ENCODE results near the gene NES. TPM values are rescaled to one million over a fixed set of nuclear protein-coding genes. Genes with fewer than 3 reads are reported as not detected.

Gene NES
- total and polyA plus RNA-seq, 7 donors: 12.3 to 581 (median 40.5) TPM

DNA sequence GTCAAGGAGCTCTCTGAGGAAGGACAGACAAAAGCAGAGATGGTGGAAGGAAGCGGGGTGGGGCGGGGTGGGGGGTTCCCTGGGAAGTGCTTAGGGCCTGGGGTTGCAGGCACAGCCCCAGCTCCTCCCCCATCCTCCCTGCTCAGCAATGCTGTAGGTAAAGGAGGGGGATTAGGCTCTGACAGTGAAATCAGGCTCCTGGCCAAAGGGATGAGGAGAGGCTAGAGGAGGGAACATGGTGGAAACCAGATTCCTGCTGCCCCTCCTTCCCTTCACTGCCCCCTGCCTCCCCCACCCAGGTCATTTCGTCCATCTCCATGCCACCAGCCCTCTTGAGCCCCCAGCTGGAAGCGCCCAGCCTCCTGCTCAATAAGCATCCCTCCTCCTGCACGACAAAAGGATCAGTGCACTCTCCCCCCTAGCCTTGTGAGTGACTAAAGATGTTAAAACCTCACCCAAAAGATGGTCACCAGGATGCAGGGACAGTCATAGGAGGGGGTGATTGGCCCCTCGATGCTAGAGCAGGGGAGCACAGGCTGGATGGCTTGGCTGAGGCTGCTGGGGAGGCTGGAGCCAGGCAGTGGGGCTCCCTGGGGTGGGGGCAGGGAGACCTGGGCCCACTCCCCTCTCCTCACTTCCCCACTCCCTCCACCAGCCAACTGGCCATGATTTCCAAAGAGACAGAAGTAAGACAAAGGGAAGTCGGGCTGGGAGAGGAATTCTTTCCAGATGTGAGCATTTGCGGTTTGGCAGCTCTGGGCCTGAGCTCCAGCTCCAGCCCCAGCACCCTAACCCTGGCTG, 30.4 kb upstream of the NES start:
- Histone ChIP-seq H3K9me3 (no peaks in the 10 kb centered on the region), H3K4me3 (no peak overlapping the region), H3K36me3 (ENCODE audit: insufficient read depth in 1 of 2, low read depth in 1 of 2) (no peaks in the 10 kb centered on the region), H3K27ac (no peak overlapping the region), H3K4me1 (peaks cover 22% of the 10 kb centered on the region), H3K27me3 (ENCODE audit: insufficient read depth in 3 of 3, low read length in 2 of 3) (peaks cover 0 to 39% (median 16%) of the 10 kb centered on the region in 3 donors)
- intact Hi-C loops (cut with DNase I): no loop called here
- ATAC-seq (no peak), DNase-seq (peak in 1 of 2 donors; percentile 28)
- WGBS, 3 donors: 53 to 59% (median 54%) methylated on average over 8 of the region's 8 CpGs
- no peak for TF ChIP-seq CTCF (IDR thresholded peaks at IDR 0.05)

DNA sequence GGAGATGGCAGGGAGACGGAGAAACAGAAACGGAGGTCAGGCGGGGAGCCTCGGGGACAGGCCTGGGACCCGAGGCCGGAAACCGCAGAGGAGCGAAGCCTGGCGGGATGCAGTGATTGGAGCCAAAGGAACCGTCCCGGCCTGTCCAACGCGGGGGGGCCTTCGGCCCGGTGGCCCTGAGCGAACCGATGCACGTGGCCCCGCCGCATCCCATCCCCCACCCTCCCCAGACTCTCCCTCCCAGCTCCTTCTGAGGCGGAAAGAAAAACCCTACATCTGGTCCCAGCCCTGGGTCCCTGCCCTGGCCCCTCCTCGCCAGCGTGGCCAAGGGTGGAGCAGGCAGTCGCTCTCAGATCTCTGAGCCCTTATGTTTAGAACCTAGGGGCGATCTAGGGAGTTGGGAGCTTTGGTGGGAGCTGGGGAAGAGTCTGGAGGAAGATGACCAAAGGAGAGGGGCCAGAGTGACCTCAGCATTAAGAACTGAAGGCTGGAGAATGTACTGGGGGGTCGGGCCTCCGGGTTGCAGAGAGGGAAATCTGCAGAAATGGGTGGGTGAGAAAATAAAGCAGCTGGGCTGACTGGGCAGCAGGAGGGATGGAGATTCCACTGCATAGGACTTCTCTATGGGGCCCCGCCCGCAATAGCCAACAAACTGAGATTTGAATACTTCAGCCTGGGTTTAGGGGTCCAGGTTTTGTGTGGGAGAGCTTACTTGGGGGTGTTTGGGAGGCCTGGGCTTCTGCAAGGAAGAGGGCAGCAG, 29.6 kb upstream of the NES start:
- no peak for TF ChIP-seq CTCF (IDR thresholded peaks at IDR 0.05)
- intact Hi-C loops (cut with DNase I): no loop called here
- ATAC-seq (peak; percentile 19 to 53 (median 25)), DNase-seq (peak; percentile 69 to 78)
- 4 to 8% (median 5%) methylated on average over 23 to 29 of the region's 29 CpGs for WGBS, 3 donors
- H3K36me3 ChIP-seq (ENCODE audit: insufficient read depth in 1 of 2, low read depth in 1 of 2): no peaks in the 10 kb centered on the region
- H3K27ac ChIP-seq: no peak overlapping the region
- H3K9me3 ChIP-seq: no peaks in the 10 kb centered on the region
- H3K4me1 ChIP-seq: peaks cover 22% of the 10 kb centered on the region
- peaks cover 0 to 43% (median 16%) of the 10 kb centered on the region in 3 donors for H3K27me3 ChIP-seq (ENCODE audit: insufficient read depth in 3 of 3, low read length in 2 of 3)
- peak overlapping the region; percentile 62 for H3K4me3 ChIP-seq

DNA sequence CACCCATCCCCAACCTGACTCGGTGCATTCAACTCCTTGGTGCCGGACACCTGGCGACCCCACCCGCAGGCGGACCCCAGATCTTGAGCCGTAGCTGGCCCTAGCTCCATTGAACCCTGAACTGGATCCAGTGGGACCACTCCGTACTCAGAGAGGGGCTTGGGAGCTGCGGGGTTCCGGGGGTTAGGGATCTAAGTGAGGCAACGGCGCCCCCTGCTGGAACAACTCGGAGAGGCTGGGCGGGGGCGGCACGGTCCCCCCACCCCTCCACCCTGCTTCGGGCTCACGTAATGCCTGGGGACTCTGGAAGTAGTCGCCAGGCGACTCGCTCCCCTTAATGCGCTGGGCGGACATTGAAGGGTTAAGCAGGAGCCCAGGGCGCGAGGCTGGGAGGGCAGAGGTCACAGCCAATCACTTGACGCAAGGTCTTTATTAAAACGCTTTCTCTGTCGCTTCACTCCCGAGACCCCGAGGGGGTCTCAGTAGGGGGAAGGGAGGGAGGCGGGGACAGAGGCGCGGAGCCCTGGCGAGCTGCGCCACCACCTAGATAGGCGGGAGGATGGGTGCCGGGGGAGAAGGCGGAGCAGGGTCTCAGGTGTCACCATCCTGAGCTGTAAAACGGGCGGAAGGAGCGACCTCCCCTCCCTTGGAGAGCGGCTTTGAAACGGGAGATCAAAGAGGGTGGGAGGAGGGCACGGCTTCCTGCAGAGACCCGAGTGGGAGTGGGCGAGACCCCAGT, 28.9 kb upstream of the NES start:
- intact Hi-C loops (cut with DNase I): no loop called here
- peak; percentile 50 to 75 (median 60) for ATAC-seq
- DNase-seq: peak; percentile 68 to 76
- Histone ChIP-seq H3K4me3 (peak overlapping the region; percentile 62), H3K4me1 (peaks cover 22% of the 10 kb centered on the region), H3K36me3 (ENCODE audit: insufficient read depth in 1 of 2, low read depth in 1 of 2) (no peaks in the 10 kb centered on the region), H3K27me3 (ENCODE audit: insufficient read depth in 3 of 3, low read length in 2 of 3) (peaks cover 0 to 51% (median 16%) of the 10 kb centered on the region in 3 donors), H3K9me3 (no peaks in the 10 kb centered on the region), H3K27ac (no peak overlapping the region)
- peak; percentile 71 for TF ChIP-seq CTCF (IDR thresholded peaks at IDR 0.05)
- 1% methylated on average over 43 to 45 of the region's 45 CpGs for WGBS, 3 donors

DNA sequence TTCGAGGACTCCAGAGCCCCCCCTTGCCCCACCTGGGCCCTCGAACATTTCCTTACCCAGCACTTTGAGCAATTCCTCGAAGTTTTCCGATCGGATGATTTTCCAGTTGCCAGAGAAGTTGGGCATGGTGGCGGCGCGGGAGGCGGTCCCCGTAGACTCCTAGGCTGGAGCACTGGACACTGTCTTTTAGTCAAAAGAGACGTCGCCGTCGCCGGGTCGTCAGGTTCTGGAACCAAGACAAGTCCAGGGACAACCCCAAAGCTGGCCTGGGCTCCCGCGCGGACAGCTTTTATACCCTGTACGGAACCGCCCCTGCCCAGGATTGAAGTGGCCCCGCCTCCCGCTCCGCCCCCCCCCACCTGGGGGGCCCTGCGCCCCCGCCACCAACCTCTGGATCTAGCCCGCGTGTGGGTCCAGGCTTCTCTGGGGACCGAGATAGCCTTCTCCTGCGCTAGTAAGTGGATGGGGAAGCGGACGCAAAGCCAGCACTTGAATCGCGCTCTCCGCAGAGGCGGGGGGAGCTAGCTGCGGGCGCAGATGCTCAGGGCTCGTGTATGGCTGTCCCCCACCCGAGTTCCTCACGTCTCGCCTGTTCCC, 28.2 kb upstream of the NES start, which contains the start of gene CRABP2:
Gene CRABP2, minus strand, starts transcription at position 263 of the 597 bp plus-strand sequence. Its CDS starts 137 bp downstream, at position 126.
- no peak for TF ChIP-seq CTCF (IDR thresholded peaks at IDR 0.05)
- DNase-seq: peak; percentile 30 to 57
- Histone ChIP-seq H3K36me3 (ENCODE audit: insufficient read depth in 1 of 2, low read depth in 1 of 2) (no peaks in the 10 kb centered on the region), H3K9me3 (no peaks in the 10 kb centered on the region), H3K27me3 (ENCODE audit: insufficient read depth in 3 of 3, low read length in 2 of 3) (peaks cover 0 to 58% (median 21%) of the 10 kb centered on the region in 3 donors), H3K4me1 (peaks cover 22% of the 10 kb centered on the region), H3K4me3 (peak within 1 kb of the TSS; percentile 62), H3K27ac (no peak within 1 kb of the TSS)
- intact Hi-C loops (cut with DNase I): no loop called here
- peak; percentile 4 to 22 (median 18) for ATAC-seq
- WGBS, 3 donors: 0 to 2% (median 0%) methylated on average over 41 to 42 of the region's 42 CpGs
